Skeletal muscle tissue (tissue), 4 donors: ENCODE results near the gene LNX2. TPM values are rescaled to one million over a fixed set of nuclear protein-coding genes. Genes with fewer than 3 reads are reported as not detected.

ENCODE experiments used
- H3K27ac ChIP-seq: one replicate; pipeline ENCODE4 v1.7.0; 2013; ENCODE audit warnings: mild to moderate bottlenecking, low read depth, low read length, inconsistent platforms
- H3K27me3 ChIP-seq, 3 donors: one replicate each; pipeline ENCODE4 v1.7.0; 2013; ENCODE audit warnings: low read length in 3 of 3; ENCODE audit not compliant: control insufficient read depth in 3 of 3, insufficient read depth in 3 of 3
- H3K36me3 ChIP-seq, 3 donors: one replicate each; pipeline ENCODE4 v1.7.0; 2013; ENCODE audit warnings: low read length in 3 of 3; ENCODE audit not compliant: control insufficient read depth in 3 of 3, insufficient read depth in 3 of 3
- H3K4me1 ChIP-seq, 3 donors: one replicate each; pipeline ENCODE4 v1.7.0; 2013; ENCODE audit warnings: low read length in 3 of 3, mild to moderate bottlenecking in 3 of 3; ENCODE audit not compliant: control insufficient read depth in 3 of 3, insufficient read depth in 3 of 3
- H3K4me3 ChIP-seq, 3 donors: one replicate each; pipeline ENCODE4 v1.7.0; 2013; ENCODE audit warnings: low read length in 3 of 3
- H3K9ac ChIP-seq, 3 donors: one replicate each; pipeline ENCODE4 v1.7.0; 2013; ENCODE audit warnings: low read length in 3 of 3, mild to moderate bottlenecking in 3 of 3, moderate library complexity in 2 of 3, low read depth in 1 of 3
- H3K9me3 ChIP-seq, 3 donors: one replicate each; pipeline ENCODE4 v1.7.0; 2013; ENCODE audit warnings: low read length in 3 of 3; ENCODE audit not compliant: control insufficient read depth in 3 of 3
- total RNA-seq: library from RNA; depleted of rRNA; stranded (reverse); fragments of >200 nt; gene quantifications from one replicate; pipeline ENCODE4 v1.2.3, GENCODE V29; 2014
- donor health status: Osteomylitis.

LNX2 gene
- total RNA-seq, 1 donor from 2014 or later, result 4.2 TPM

DNA sequence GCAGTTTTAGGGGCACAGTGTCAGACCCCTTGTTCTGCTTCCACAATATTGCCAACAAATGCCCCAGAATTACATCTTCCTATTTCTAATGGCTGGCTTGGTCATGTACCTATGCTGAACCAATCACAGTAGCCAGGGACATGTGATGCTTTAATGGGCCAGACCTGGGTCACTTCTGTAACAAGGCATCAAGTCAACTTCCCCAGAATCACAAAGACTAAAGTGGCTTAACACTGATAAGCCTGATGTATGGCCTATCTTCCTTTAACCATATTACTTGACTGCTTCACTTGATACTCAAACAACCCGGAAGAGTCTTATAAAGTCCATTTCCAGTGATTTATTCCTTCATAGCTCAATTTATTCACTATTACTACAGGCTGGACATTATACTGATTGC is 19.6 kb downstream of the LNX2 start:
- H3K9ac ChIP-seq, result no peak overlapping the region
- H3K27me3 ChIP-seq, result no peaks in the 10 kb centered on the region
- H3K4me1 ChIP-seq, result peaks cover 6 to 17% (median 11%) of the 10 kb centered on the region in 3 donors
- H3K36me3 ChIP-seq, result no peaks in the 10 kb centered on the region
- H3K9me3 ChIP-seq, result no peaks in the 10 kb centered on the region
- H3K27ac ChIP-seq, result no peak overlapping the region
- H3K4me3 ChIP-seq, result no peak overlapping the region

DNA sequence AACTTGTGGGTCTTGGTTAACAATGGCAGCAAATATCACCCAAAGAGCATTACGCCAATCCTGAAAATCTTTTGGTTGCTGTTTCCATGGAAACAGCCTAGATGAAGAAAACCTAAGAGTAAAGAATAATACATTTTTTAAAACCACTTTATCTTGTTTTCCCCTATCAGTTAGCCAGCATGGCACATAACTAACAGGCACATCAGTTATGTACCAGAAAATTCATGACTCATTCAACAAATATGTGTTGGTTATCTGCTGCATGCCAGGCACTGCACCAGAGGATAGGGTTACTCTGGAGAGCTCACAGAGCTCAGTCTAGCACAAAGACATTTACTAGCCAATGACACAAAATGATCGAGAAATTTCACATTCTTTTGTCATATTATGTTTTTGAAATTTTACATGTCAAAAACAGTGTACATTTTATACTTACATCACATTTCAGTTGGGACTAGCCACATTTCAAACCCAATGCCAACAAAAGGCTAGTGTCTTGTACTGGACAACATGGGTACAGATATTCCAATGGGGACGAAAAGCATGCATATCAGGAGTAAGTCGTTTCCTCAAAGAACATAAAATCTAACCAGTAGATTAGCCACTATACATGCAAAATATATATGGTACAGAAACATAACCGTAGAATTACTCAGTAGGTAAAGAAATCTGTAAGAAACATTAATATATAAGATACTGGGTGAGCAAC is 20.3 kb downstream of the LNX2 start:
- Histone ChIP-seq H3K36me3 (no peaks in the 10 kb centered on the region), H3K4me3 (no peak overlapping the region), H3K4me1 (peaks cover 10 to 22% (median 11%) of the 10 kb centered on the region in 3 donors), H3K27me3 (no peaks in the 10 kb centered on the region), H3K27ac (no peak overlapping the region), H3K9ac (no peak overlapping the region), H3K9me3 (no peaks in the 10 kb centered on the region)

DNA sequence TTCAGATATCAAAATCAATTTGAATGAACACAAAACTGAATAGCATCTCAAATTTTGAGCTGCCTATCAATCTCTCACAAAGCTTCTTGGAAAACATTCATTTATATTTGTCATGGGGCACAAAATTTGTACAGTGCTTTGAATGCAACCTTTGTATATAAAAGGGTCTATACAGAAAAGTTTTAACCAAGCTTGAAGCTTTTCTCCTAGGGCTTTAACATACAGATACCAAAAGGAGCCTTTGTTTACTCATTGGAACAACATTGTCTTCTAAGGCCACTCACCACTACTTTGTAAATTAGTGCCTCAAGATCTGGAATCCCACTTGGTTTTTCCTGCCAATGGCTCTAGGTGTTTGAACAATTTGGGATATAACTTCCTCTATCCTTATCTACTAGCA is 21.2 kb downstream of the LNX2 start:
- no peaks in the 10 kb centered on the region for H3K9me3 ChIP-seq
- H3K27ac ChIP-seq, result no peak overlapping the region
- H3K4me1 ChIP-seq, result peaks cover 11 to 24% (median 12%) of the 10 kb centered on the region in 3 donors
- H3K27me3 ChIP-seq, result no peaks in the 10 kb centered on the region
- no peak overlapping the region for H3K4me3 ChIP-seq
- H3K36me3 ChIP-seq, result no peaks in the 10 kb centered on the region
- no peak overlapping the region for H3K9ac ChIP-seq

DNA sequence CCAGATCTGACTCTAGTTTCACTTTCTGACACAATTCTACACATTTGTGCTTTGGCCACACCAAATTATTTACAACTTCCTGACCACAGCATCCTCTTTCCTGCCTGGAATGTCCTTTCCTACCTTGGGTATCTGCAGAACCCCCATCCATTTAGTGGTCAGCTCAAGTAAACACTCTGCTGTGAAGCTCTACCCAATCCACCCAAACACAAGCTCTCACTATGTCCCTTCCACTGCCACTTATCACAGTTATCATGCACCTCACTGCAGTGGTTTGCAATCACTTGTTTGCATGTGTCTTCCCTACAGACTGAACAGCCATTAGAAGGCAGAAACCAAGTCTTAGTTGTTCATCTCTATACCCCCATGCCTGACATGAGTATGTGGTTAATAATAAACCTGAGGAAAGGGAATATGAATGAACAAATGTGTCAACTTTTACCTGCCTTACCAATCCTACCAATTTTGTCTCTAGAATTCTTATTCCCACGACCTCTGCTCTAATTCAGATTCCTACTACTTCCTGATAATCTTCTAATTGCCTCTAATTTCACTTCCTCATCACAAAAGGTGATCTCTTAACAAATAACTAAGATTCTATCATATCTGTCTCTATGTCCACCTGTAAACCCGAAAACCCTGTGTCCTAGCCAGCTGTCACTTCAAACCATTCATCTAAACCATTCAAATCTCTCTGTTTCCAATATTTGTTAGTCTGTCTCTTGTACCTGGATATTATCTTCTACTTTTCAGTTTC is 25.1 kb downstream of the LNX2 start:
- Histone ChIP-seq H3K4me1 (peaks cover 5 to 19% (median 11%) of the 10 kb centered on the region in 3 donors), H3K9me3 (no peaks in the 10 kb centered on the region), H3K27me3 (no peaks in the 10 kb centered on the region), H3K9ac (no peak overlapping the region), H3K36me3 (no peaks in the 10 kb centered on the region), H3K4me3 (no peak overlapping the region), H3K27ac (no peak overlapping the region)

DNA sequence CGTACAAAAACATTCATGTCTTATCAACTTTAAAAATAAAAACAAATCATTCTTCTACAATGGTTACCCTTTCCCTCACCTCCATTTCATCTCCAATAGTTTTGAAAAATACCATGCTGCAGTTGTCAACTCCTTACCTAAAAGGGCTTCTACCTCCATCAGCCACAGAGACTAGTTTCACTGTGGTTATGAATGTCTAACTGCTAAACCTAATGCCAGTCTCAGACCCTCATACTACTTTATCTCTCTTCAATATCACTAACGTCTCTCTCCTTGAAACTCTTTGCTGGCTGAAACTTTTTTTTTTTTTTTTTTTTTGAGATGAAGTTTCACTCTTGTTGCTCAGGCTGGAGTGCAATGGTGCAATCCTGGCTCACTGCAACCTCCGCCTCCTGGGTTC is 27.1 kb downstream of the LNX2 start:
- Histone ChIP-seq H3K27me3 (no peaks in the 10 kb centered on the region), H3K4me3 (no peak overlapping the region), H3K27ac (no peak overlapping the region), H3K36me3 (no peaks in the 10 kb centered on the region), H3K9ac (no peak overlapping the region), H3K9me3 (no peaks in the 10 kb centered on the region), H3K4me1 (peaks cover 0 to 13% (median 6%) of the 10 kb centered on the region in 3 donors)

DNA sequence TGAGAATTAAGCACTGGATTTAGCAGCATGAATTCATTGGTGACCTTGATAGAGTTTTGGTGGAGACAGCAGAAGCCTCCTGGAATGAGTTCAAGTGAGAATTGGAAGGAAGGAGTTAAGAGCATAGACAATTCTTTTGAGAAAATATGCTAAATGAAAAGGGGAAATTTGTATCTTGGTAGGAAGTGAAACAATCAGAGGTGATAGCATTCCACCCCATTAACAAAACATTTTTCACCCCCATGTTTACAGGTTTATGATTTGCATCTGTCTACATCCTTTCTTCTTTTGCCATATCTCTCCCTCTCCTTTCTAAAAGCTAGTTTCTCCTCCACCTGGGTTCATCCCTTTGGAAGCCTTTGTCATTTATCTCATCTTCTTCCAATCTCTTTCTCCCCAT is 27.5 kb downstream of the LNX2 start:
- H3K9ac ChIP-seq, result no peak overlapping the region
- H3K27me3 ChIP-seq, result no peaks in the 10 kb centered on the region
- H3K4me1 ChIP-seq, result peaks cover 0 to 13% (median 6%) of the 10 kb centered on the region in 3 donors
- no peaks in the 10 kb centered on the region for H3K9me3 ChIP-seq
- no peak overlapping the region for H3K27ac ChIP-seq
- H3K4me3 ChIP-seq, result no peak overlapping the region
- no peaks in the 10 kb centered on the region for H3K36me3 ChIP-seq

DNA sequence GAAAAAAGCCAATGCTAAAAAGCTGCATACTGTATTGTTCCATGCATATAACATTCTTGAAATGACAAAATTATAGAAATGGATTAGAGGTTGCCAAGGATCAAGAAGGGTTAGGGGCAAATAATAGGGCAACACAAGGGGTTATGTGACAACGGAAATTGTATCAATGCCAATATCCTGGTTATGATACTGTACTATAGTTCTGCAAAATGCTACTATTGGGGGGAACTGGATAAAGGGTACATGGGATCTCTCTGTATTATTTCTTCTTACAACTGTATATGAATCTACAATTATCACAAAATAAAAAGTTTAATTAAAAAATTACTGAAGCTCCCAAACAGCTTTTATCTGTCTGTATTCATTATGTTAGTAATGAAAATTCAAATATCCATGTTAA is 31.9 kb downstream of the LNX2 start:
- Histone ChIP-seq H3K9me3 (no peaks in the 10 kb centered on the region), H3K4me3 (no peak overlapping the region), H3K27me3 (no peaks in the 10 kb centered on the region), H3K9ac (no peak overlapping the region), H3K27ac (no peak overlapping the region), H3K4me1 (peaks cover 0 to 3% (median 0%) of the 10 kb centered on the region in 3 donors), H3K36me3 (no peaks in the 10 kb centered on the region)

DNA sequence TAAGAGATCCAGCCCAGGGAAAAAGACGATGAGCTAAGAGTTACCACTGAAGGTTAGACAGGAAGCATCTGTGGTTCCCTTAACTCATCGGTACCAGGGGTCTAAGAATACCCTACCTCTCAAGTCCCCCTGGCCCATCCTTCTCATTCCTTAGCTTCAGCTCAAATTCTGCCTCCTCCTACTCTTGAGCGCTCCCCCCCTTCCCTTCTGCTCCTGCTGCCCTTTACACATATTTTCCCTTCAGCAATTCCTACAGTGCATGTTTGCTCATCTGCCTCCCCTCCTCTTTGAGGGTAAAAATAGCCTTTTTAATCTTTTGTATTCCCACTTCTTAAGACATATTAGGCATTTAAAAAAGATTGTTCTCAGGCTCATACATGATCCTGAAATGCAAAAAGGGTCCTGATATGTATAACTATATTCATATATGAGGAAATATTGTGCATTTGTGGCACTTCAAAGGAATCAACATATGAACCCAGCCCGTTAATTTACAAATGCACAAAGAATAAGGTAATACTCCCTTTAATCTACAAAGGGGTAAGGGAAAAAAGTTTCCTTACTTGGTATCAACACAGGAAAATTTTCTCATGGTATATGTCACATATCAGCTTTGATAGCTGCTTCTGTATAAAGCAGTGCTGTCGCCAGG is 33.1 kb downstream of the LNX2 start:
- no peaks in the 10 kb centered on the region for H3K9me3 ChIP-seq
- no peak overlapping the region for H3K9ac ChIP-seq
- no peak overlapping the region for H3K4me3 ChIP-seq
- peaks cover 0 to 3% (median 0%) of the 10 kb centered on the region in 3 donors for H3K4me1 ChIP-seq
- H3K27ac ChIP-seq, result no peak overlapping the region
- no peaks in the 10 kb centered on the region for H3K36me3 ChIP-seq
- no peaks in the 10 kb centered on the region for H3K27me3 ChIP-seq

DNA sequence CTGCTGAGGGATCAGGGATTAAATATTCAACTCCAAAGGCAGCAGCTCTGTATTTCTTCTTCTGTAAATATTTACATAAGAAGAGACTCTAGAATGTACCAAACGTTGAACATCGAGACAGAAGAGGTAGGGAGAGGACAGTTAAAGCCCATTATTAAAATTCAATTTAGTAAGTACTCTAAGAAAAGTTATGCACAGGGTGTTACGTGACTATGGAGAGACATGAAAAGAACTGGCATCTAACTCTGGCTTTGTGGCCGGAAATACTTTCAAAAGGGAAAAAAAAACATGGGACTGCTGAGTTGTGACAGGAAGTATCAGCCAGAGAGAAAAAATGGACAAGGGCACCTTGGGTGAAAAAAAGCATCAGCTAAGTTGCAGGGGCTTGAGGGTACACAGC is 36.7 kb downstream of the LNX2 start:
- H3K9ac ChIP-seq, result no peak overlapping the region
- peaks cover 0 to 3% (median 0%) of the 10 kb centered on the region in 3 donors for H3K4me1 ChIP-seq
- H3K4me3 ChIP-seq, result no peak overlapping the region
- H3K36me3 ChIP-seq, result peaks cover 0 to 2% (median 0%) of the 10 kb centered on the region in 3 donors
- no peaks in the 10 kb centered on the region for H3K9me3 ChIP-seq
- no peaks in the 10 kb centered on the region for H3K27me3 ChIP-seq
- no peak overlapping the region for H3K27ac ChIP-seq
